NCI-H2029 (cell line): ENCODE measurements around the gene PCDHA9.
A peak's percentile ranks its signal among the peaks of the same experiment; 100 is the strongest.
"Not testable (repeated sequence)": the region's sequence is repeated elsewhere in the genome, so short reads cannot be mapped to it uniquely, and the experiment has no call there.

ENCODE experiments used
- DNase-seq: peaks from one replicate; lab custom pipeline; 2025; lab: John Stamatoyannopoulos, UW

Gene PCDHA9

GRCh38 chr5:140848139-140849102 is at the start of gene PCDHA9:
TSS of gene PCDHA9 (plus strand) at chr5:140848382. CDS start at chr5:140848496, 114 bp downstream.
- not testable (repeated sequence) for DNase-seq

- peak; percentile 34 for DNase-seq
These were observed 47.2 kb upstream of the PCDHA9 start, which contains the start of gene PCDHA3 for GRCh38 chr5:140800816-140801493. TSS of gene PCDHA3 (plus strand) at chr5:140801057.

GRCh38 chr5:140801494-140801841 is 46.7 kb upstream of the PCDHA9 start:
- DNase-seq, result peak; percentile 1

- DNase-seq, result not testable (repeated sequence)
These were observed 45.8 kb upstream of the PCDHA9 start for GRCh38 chr5:140802381-140802780.

GRCh38 chr5:140802781-140803271 is 45.4 kb upstream of the PCDHA9 start:
- no peak for DNase-seq

GRCh38 chr5:140806834-140807775 is 41.1 kb upstream of the PCDHA9 start, which contains the start of gene PCDHA4:
TSS of gene PCDHA4 (plus strand) at chr5:140807068.
- DNase-seq, result peak; percentile 27

- not testable (repeated sequence) for DNase-seq
These were observed 39.8 kb upstream of the PCDHA9 start for GRCh38 chr5:140808241-140808888.

GRCh38 chr5:140808889-140809291 is 39.3 kb upstream of the PCDHA9 start:
- no peak for DNase-seq

GRCh38 chr5:140821375-140822280 is 26.6 kb upstream of the PCDHA9 start, which contains the start of gene PCDHA5:
TSS of gene PCDHA5 (plus strand) at chr5:140821613.
- DNase-seq, result no peak

GRCh38 chr5:140822281-140822629 is 25.9 kb upstream of the PCDHA9 start:
- no peak for DNase-seq

- DNase-seq, result not testable (repeated sequence)
These were observed 25.2 kb upstream of the PCDHA9 start for GRCh38 chr5:140822969-140823368.

GRCh38 chr5:140823475-140823874 is 24.7 kb upstream of the PCDHA9 start:
- no peak for DNase-seq

- DNase-seq, result no peak
These were observed 20.3 kb upstream of the PCDHA9 start, which contains the start of gene PCDHA6 for GRCh38 chr5:140827704-140828361. TSS of gene PCDHA6 (plus strand) at chr5:140827960. CDS start at chr5:140828092, 132 bp downstream.

GRCh38 chr5:140828362-140828737 is 19.8 kb upstream of the PCDHA9 start:
- DNase-seq, result no peak

GRCh38 chr5:140829511-140830501 is 18.4 kb upstream of the PCDHA9 start:
- not testable (repeated sequence) for DNase-seq

- DNase-seq, result no peak
These were observed 14.2 kb upstream of the PCDHA9 start, which contains the start of gene PCDHA7 for GRCh38 chr5:140833993-140834392. TSS of gene PCDHA7 (plus strand) at chr5:140834269. CDS start at chr5:140834384, 115 bp downstream.

- DNase-seq, result not testable (repeated sequence)
These were observed 13.7 kb upstream of the PCDHA9 start for GRCh38 chr5:140834439-140835008.
